H1 (cell line): Measurements from ENCODE around the gene MKNK2. TPM values are rescaled to one million over a fixed set of nuclear protein-coding genes. Genes with fewer than 3 reads are reported as not detected.

Source experiments
- ATF2 ChIP-seq: IDR thresholded peaks from 2 replicates; pipeline ENCODE4 v1.6.1; 2012; ENCODE audit warnings: low read length, inconsistent platforms
- BACH1 ChIP-seq: IDR thresholded peaks from 2 replicates; pipeline ENCODE4 v1.6.1; 2012; ENCODE audit warnings: low read length, improper control_type of control experiment
- CBX5 ChIP-seq: fragments of 300-800, 300-1000 bp; sonication (generic); IDR thresholded peaks from 2 replicates; pipeline ENCODE4 v1.7.1; 2016; ENCODE audit warnings: antibody characterized with exemption, low read length, low read depth
- GTF2F1 ChIP-seq: IDR thresholded peaks from 2 replicates; pipeline ENCODE4 v1.6.1; 2012; ENCODE audit warnings: low read depth, low read length, improper control_type of control experiment, borderline replicate concordance
- PHF8 ChIP-seq: fragments of 200-600 bp; sonication (generic); conservative IDR thresholded peaks from 2 replicates; pipeline ENCODE4 v1.7.1; 2012; ENCODE audit warnings: low read depth, mild to moderate bottlenecking, inconsistent platforms, low read length, moderate library complexity
- POLR2AphosphoS5 ChIP-seq: IDR thresholded peaks from 2 replicates; pipeline ENCODE4 v1.6.1; 2011; ENCODE audit warnings: low read depth, low read length
- RBBP5 ChIP-seq: IDR thresholded peaks from 2 replicates; pipeline ENCODE4 v1.7.1; 2012; ENCODE audit warnings: low read depth, mild to moderate bottlenecking, inconsistent platforms, low read length, moderate library complexity, borderline replicate concordance
- ZNF274 ChIP-seq: IDR thresholded peaks from 2 replicates; pipeline ENCODE4 v1.7.0; 2012; ENCODE audit warnings: low read length, borderline replicate concordance; ENCODE audit errors: extremely low read depth
- polyA plus RNA-seq, 7 experiments: library from polyadenylated mRNA; depleted of rRNA in 3 of 7; stranded (reverse) in 5 of 7; unstranded in 2 of 7; fragments of >200 nt in 5 of 7; fragments of 200-250 nt in 2 of 7; gene quantifications; 1 replicate in 5 of 7; 2 replicates in 1 of 7; 4 replicates in 1 of 7; pipeline versions ENCODE4 v1.2.1 to v1.2.3, GENCODE V29; 2011 to 2013; ENCODE audit warnings: missing spikeins in 2 of 7, mixed read lengths in 2 of 7
- total RNA-seq: library from RNA; stranded (reverse); fragmentation: NEBNext Ultra II Directional; extraction: Animal tissue kit (Norgen Biotek cat#: 25700); gene quantifications from 2 replicates; pipeline ENCODE4 v1.2.1, GENCODE V29; 2021
- TF ChIP-seq, protein P1 (sequence below): IDR thresholded peaks from 2 replicates; pipeline ENCODE4 v1.6.1; 2012; ENCODE audit warnings: inconsistent platforms

Gene MKNK2
- total and polyA plus RNA-seq, 2 of the 8 experiments (the other 6 are each of a cell fraction or from before 2014, with no cell fraction given), result 163 to 166 TPM

- peak; percentile 73 for TF ChIP-seq PHF8
- TF ChIP-seq CBX5, result no peak
- TF ChIP-seq, protein P1, sequence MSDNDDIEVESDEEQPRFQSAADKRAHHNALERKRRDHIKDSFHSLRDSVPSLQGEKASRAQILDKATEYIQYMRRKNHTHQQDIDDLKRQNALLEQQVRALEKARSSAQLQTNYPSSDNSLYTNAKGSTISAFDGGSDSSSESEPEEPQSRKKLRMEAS, result no peak
- TF ChIP-seq ZNF274, result no peak
- TF ChIP-seq BACH1, result no peak
- no peak for TF ChIP-seq ATF2
- TF ChIP-seq GTF2F1, result no peak
- peak; percentile 5; the same call in 1 of the 2 replicates for TF ChIP-seq POLR2AphosphoS5
- TF ChIP-seq RBBP5, result 0 out of 2 replicates have a peak, but pooled peaks have one; percentile 60
Measured at GRCh38 chr19:2060884-2061494, 9.9 kb upstream of the MKNK2 start (continued).
